OCI-LY7 (cell line): ENCODE results near the gene NAPG. TPM values are rescaled to one million over a fixed set of nuclear protein-coding genes. Genes with fewer than 3 reads are reported as not detected.

ENCODE experiments used
- BruUV-seq: library from RNA; stranded (reverse); fragments of 400-500 nt; replicated peaks from 2 replicates; lab custom pipeline; 2021; lab: Mats Ljungman, UMichigan
- CTCF ChIA-PET: fragments of 300-600 bp; sonication (Branson Sonifier 250); formaldehyde crosslinking; loops from one replicate; lab custom pipeline; 2022; ENCODE audit warnings: antibody characterized with exemption; ENCODE audit not compliant: unreplicated experiment; lab: Charles Lee
- POLR2A ChIA-PET: fragments of 300-600 bp; sonication (Branson Sonifier 250); formaldehyde crosslinking; loops from one replicate; lab custom pipeline; 2022; ENCODE audit warnings: antibody characterized with exemption; lab: Charles Lee
- DNase-seq: peaks from one replicate; pipeline ENCODE4 v3.0.0-alpha.2; 2015; ENCODE audit warnings: low spot score
- H2AFZ ChIP-seq: fragments of 200-600 bp; sonication (generic), shearing (Covaris generic); 2 replicates; pipeline ENCODE4 v1.6.1; 2014; ENCODE audit warnings: mild to moderate bottlenecking, antibody characterized with exemption, low read length, moderate library complexity
- H3K27ac ChIP-seq: fragments of 200-600 bp; sonication (generic); 2 replicates; pipeline ENCODE4 v1.5.1; 2014; ENCODE audit warnings: mixed run types, low read depth, mild to moderate bottlenecking, moderate library complexity, low read length, inconsistent platforms; ENCODE audit not compliant: poor library complexity, severe bottlenecking
- H3K36me3 ChIP-seq: fragments of 200-600 bp; sonication (generic); 2 replicates; pipeline ENCODE4 v1.6.1; 2014; ENCODE audit warnings: mild to moderate bottlenecking, antibody characterized with exemption, low read length, moderate library complexity, mixed read lengths; ENCODE audit not compliant: insufficient read depth
- H3K4me1 ChIP-seq: fragments of 200-600 bp; sonication (generic); 2 replicates; pipeline ENCODE4 v1.5.1; 2014; ENCODE audit warnings: mild to moderate bottlenecking, low read length; ENCODE audit not compliant: insufficient read depth, poor library complexity, severe bottlenecking
- H3K4me2 ChIP-seq: fragments of 200-600 bp; sonication (generic); 2 replicates; pipeline ENCODE4 v1.6.1; 2014; ENCODE audit warnings: mild to moderate bottlenecking, low read length
- H3K4me3 ChIP-seq: fragments of 200-600 bp; sonication (generic); 2 replicates; pipeline ENCODE4 v1.5.1; 2014; ENCODE audit warnings: mild to moderate bottlenecking, low read depth, low read length; ENCODE audit not compliant: poor library complexity, severe bottlenecking
- H3K79me2 ChIP-seq: fragments of 200-600 bp; sonication (generic); 2 replicates; pipeline ENCODE4 v1.6.1; 2016; ENCODE audit warnings: low read depth, mild to moderate bottlenecking, low read length, moderate library complexity, mixed read lengths; ENCODE audit not compliant: insufficient read depth
- H3K9me2 ChIP-seq: fragments of 200-600 bp; sonication (generic); 2 replicates; pipeline ENCODE4 v1.6.1; 2016; ENCODE audit warnings: mild to moderate bottlenecking, low read length, mixed read lengths; ENCODE audit not compliant: insufficient read depth
- H3K9me3 ChIP-seq: fragments of 200-600 bp; sonication (generic); 2 replicates; pipeline ENCODE4 v1.6.1; 2014; ENCODE audit warnings: mild to moderate bottlenecking, mixed run types, low read length, mixed read lengths
- H4K20me1 ChIP-seq: fragments of 200-600 bp; sonication (generic); 2 replicates; pipeline ENCODE4 v1.6.1; 2014; ENCODE audit warnings: mild to moderate bottlenecking, antibody characterized with exemption, low read length, moderate library complexity, mixed read lengths; ENCODE audit not compliant: insufficient read depth
- CTCF ChIP-seq: fragments of 200-600 bp; sonication (generic); conservative IDR thresholded peaks from 2 replicates; pipeline ENCODE4 v1.5.1; 2014; ENCODE audit warnings: mild to moderate bottlenecking, antibody characterized with exemption, low read length, moderate library complexity, mixed read lengths
- EZH2phosphoT487 ChIP-seq: fragments of 200-600 bp; sonication (generic); IDR thresholded peaks from 2 replicates; pipeline ENCODE4 v1.6.1; 2018; ENCODE audit warnings: low read depth, borderline replicate concordance, mild to moderate bottlenecking, mixed run types, antibody characterized with exemption, low read length, moderate library complexity, mixed read lengths
- intact Hi-C: fragments of 100-400 bp; cut with micrococcal nuclease; formaldehyde crosslinking; loops from one replicate; pipeline ENCODE4 v1.10.0; 2022; ENCODE audit not compliant: unreplicated experiment
- total RNA-seq, 2 experiments: library from RNA; depleted of rRNA in 1 of 2; stranded (reverse); fragments of >200 nt in 1 of 2; shearing (Covaris generic) in 1 of 2; gene quantifications; 2 replicates each; pipeline ENCODE4 v1.2.3, GENCODE V29; 2014 to 2022

The NAPG gene
- total RNA-seq, 2 experiments from 2014 or later: 34.6 to 52.3 TPM

- Histone ChIP-seq H3K9me3 (no peaks in the 10 kb centered on the region), H3K79me2 (no peaks in the 10 kb centered on the region), H3K36me3 (no peaks in the 10 kb centered on the region), H3K4me2 (no peak overlapping the region), H3K27ac (no peak overlapping the region), H3K4me3 (no peak overlapping the region), H2AFZ (no peak overlapping the region), H4K20me1 (no peaks in the 10 kb centered on the region), H3K9me2 (no peaks in the 10 kb centered on the region), H3K4me1 (no peaks in the 10 kb centered on the region)
- TF ChIP-seq EZH2phosphoT487: no peak
- no peak for TF ChIP-seq CTCF
- intact Hi-C loops: no loop called here
- BruUV-seq: no TSS peak
- no peak for DNase-seq
- ChIA-PET POLR2A (interaction anchor here (1.1 kb wide), 1 partner anchor 63 kb away, joined by 3 read pairs; no protein-coding TSS in a partner anchor), CTCF (interaction anchor here (0.6 kb wide), 1 partner anchor 46 kb away, joined by 3 read pairs; no protein-coding TSS in a partner anchor)
Measured at GRCh38 chr18:10497206-10497749, 28.5 kb upstream of the NAPG start.

GRCh38 chr18:10499230-10499629 lies 26.6 kb upstream of the NAPG start:
- Histone ChIP-seq H3K4me3 (no peak overlapping the region), H3K36me3 (no peaks in the 10 kb centered on the region), H3K27ac (no peak overlapping the region), H3K9me2 (no peaks in the 10 kb centered on the region), H4K20me1 (no peaks in the 10 kb centered on the region), H3K4me1 (no peaks in the 10 kb centered on the region), H3K9me3 (no peaks in the 10 kb centered on the region), H3K4me2 (no peak overlapping the region), H3K79me2 (no peaks in the 10 kb centered on the region), H2AFZ (no peak overlapping the region)
- TF ChIP-seq EZH2phosphoT487 (no peak), CTCF (no peak)
- BruUV-seq: no TSS peak
- intact Hi-C loops: no loop called here
- CTCF ChIA-PET: no interaction called here
- no peak for DNase-seq
- POLR2A ChIA-PET: no interaction called here

- H3K27ac ChIP-seq: no peak overlapping the region
- no peaks in the 10 kb centered on the region for H3K4me1 ChIP-seq
- DNase-seq: no peak
- intact Hi-C loops: no loop called here
- ChIA-PET POLR2A (no interaction called here), CTCF (no interaction called here)
- H3K79me2 ChIP-seq: no peaks in the 10 kb centered on the region
- TF ChIP-seq CTCF: no peak
- TF ChIP-seq EZH2phosphoT487: no peak
- no peaks in the 10 kb centered on the region for H3K36me3 ChIP-seq
- no TSS peak for BruUV-seq
- no peaks in the 10 kb centered on the region for H4K20me1 ChIP-seq
- no peaks in the 10 kb centered on the region for H3K9me2 ChIP-seq
- H3K4me2 ChIP-seq: no peak overlapping the region
- no peak overlapping the region for H3K4me3 ChIP-seq
- 0 out of 2 replicates have a peak, but pooled peaks cover 5% of the 10 kb centered on the region for H3K9me3 ChIP-seq
- H2AFZ ChIP-seq: no peak overlapping the region
Measured at GRCh38 chr18:10500038-10500437, 25.8 kb upstream of the NAPG start.
